Activated CD8-positive, alpha-beta T cell treated with anti-CD3 and anti-CD28 coated beads for 36 hours (primary cell): ENCODE measurements around the gene PHF24. TPM values are rescaled to one million over a fixed set of nuclear protein-coding genes. Genes with fewer than 3 reads are reported as not detected.

Experiments used
- ATAC-seq: fragments of 200-7000 bp; cut with Tn5 transposase; one replicate; pipeline ENCODE4 v1.10.0; 2021; ENCODE audit warnings: mild to moderate bottlenecking, moderate library complexity
- CTCF ChIA-PET: fragments of 350-600 bp; sonication (Branson Sonifier 250); formaldehyde crosslinking; loops from one replicate; lab custom pipeline; 2021; ENCODE audit warnings: antibody characterized with exemption; lab: Charles Lee
- POLR2A ChIA-PET: fragments of 350-600 bp; sonication (Branson Sonifier 250); formaldehyde crosslinking; loops from one replicate; lab custom pipeline; 2021; ENCODE audit warnings: antibody characterized with exemption; lab: Charles Lee
- DNase-seq: peaks from one replicate; pipeline ENCODE4 v3.0.0-alpha.2; 2020
- H3K27ac Mint-ChIP-seq: one replicate; pipeline ENCODE4 v1.8.0; 2021; ENCODE audit warnings: mild to moderate bottlenecking, mixed read lengths
- H3K27me3 Mint-ChIP-seq: one replicate; pipeline ENCODE4 v1.8.0; 2021; ENCODE audit warnings: mixed read lengths
- H3K36me3 Mint-ChIP-seq: one replicate; pipeline ENCODE4 v1.8.0; 2021; ENCODE audit warnings: low read depth, mixed read lengths
- H3K4me1 Mint-ChIP-seq: one replicate; pipeline ENCODE4 v1.8.0; 2021; ENCODE audit warnings: low read depth, mixed read lengths
- H3K4me3 Mint-ChIP-seq: one replicate; pipeline ENCODE4 v1.8.0; 2021; ENCODE audit warnings: mild to moderate bottlenecking, moderate library complexity, mixed read lengths
- H3K9me3 Mint-ChIP-seq: one replicate; pipeline ENCODE4 v1.8.0; 2021; ENCODE audit warnings: mixed read lengths
- intact Hi-C: fragments of 100-400 bp; cut with micrococcal nuclease; formaldehyde crosslinking; loops from one replicate; pipeline ENCODE4 v1.10.0; 2022
- total RNA-seq, 2 experiments: library from RNA; stranded (reverse); gene quantifications; one replicate each; pipeline ENCODE4 v1.2.3, GENCODE V29; 2021
- TF ChIP-seq, protein P1 (sequence below): fragments of 200-600 bp; IDR thresholded peaks from one replicate; pipeline ENCODE4 v1.8.0; 2022; ENCODE audit warnings: antibody characterized with exemption, mild to moderate bottlenecking

Gene PHF24
- total RNA-seq, 2 experiments from 2014 or later = 0.11 TPM; not detected in 1

DNA sequence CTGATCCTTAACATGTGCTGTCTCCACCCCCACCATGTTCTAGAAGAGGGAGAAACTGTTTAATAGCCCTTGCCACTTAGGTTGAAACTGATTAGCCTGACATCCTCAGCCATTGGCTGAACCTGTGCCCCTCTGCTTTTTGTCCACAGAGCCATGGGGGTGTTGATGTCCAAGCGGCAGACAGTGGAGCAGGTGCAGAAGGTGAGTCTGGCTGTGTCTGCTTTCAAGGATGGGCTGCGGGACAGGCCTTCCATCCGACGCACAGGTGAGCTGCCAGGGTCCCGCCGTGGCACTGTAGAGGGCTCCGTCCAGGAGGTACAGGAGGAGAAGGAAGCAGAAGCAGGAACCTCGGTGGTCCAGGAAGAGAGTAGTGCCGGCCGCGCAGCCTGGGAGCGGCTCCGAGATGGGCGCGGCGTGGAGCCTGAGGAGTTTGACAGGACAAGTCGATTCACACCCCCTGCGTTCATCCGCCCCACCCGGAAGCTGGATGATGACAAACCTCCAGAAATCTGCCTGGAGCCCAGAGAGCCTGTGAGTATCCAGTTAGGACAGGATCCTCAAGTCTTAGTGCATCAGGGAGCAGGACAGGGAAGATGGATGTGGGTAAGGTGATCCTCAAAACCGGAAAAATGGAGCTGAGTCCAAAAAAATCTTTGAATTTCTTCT is 13.2 kb downstream of the PHF24 start:
- no peak overlapping the region for H3K4me3 Mint-ChIP-seq
- no peak for DNase-seq
- no peak overlapping the region for H3K27ac Mint-ChIP-seq
- H3K36me3 Mint-ChIP-seq = no peaks in the 10 kb centered on the region
- peaks cover 8% of the 10 kb centered on the region for H3K27me3 Mint-ChIP-seq
- CTCF ChIA-PET = interaction anchor here (1.1 to 4.6 kb wide), 3 partner anchors 10 to 14 kb away, joined by 3 to 20 read pairs (median 6); no protein-coding TSS in a partner anchor
- POLR2A ChIA-PET = interaction anchor here (1.0 kb wide), 1 partner anchor 13 kb away, joined by 3 read pairs; no protein-coding TSS in a partner anchor
- H3K9me3 Mint-ChIP-seq = no peaks in the 10 kb centered on the region
- H3K4me1 Mint-ChIP-seq = no peaks in the 10 kb centered on the region
- intact Hi-C loops = no loop called here
- ATAC-seq = no peak
- TF ChIP-seq, protein P1, sequence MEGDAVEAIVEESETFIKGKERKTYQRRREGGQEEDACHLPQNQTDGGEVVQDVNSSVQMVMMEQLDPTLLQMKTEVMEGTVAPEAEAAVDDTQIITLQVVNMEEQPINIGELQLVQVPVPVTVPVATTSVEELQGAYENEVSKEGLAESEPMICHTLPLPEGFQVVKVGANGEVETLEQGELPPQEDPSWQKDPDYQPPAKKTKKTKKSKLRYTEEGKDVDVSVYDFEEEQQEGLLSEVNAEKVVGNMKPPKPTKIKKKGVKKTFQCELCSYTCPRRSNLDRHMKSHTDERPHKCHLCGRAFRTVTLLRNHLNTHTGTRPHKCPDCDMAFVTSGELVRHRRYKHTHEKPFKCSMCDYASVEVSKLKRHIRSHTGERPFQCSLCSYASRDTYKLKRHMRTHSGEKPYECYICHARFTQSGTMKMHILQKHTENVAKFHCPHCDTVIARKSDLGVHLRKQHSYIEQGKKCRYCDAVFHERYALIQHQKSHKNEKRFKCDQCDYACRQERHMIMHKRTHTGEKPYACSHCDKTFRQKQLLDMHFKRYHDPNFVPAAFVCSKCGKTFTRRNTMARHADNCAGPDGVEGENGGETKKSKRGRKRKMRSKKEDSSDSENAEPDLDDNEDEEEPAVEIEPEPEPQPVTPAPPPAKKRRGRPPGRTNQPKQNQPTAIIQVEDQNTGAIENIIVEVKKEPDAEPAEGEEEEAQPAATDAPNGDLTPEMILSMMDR = no peak

DNA sequence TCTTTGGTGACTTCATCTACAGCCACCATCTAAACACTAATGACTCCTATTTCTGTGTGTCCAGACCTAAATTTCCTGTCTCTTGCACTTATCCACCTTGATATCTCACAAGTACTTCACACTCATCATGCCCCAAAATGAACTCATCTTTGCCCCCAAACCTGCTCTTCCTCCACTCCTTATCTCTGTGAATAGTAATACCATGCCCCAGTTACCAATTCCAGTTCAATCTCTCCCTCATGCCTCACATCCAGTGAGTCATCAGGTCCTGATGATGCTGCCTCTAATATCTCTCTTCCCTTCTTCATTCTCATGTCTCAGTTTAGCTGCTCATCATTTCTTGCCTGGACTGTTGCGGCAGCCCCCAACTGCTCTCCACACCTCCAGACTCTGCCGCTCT is 16.6 kb downstream of the PHF24 start:
- H3K4me3 Mint-ChIP-seq = no peak overlapping the region
- POLR2A ChIA-PET = no interaction called here
- no peaks in the 10 kb centered on the region for H3K36me3 Mint-ChIP-seq
- H3K27me3 Mint-ChIP-seq = peaks cover 2% of the 10 kb centered on the region
- ATAC-seq (no peak), DNase-seq (no peak)
- intact Hi-C loops = no loop called here
- H3K4me1 Mint-ChIP-seq = no peaks in the 10 kb centered on the region
- CTCF ChIA-PET = interaction anchor here (4.6 kb wide), 1 partner anchor 10 kb away, joined by 20 read pairs; no protein-coding TSS in a partner anchor
- TF ChIP-seq, protein P1 = no peak
- H3K27ac Mint-ChIP-seq = no peak overlapping the region
- no peaks in the 10 kb centered on the region for H3K9me3 Mint-ChIP-seq

DNA sequence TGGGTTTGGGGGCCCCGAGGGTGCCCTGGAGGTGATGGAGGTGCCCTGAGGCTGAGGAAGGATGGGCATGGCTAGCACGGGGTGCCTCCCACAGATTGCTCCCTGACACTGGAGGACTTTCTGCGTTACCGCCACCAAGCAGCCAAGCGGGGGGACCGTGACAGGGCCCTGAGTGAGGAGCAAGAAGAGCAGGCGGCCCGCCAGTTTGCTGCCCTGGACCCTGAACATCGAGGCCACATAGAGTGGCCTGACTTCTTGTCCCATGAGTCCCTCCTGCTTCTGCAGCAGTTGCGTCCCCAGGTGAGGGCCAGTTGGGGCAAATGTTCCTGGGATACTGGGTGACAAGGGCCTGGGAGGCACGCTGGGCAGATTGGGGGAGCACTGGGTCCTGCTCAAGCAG is 18.4 kb downstream of the PHF24 start:
- intact Hi-C loops = no loop called here
- Mint-ChIP-seq H3K4me1 (no peaks in the 10 kb centered on the region), H3K27ac (no peak overlapping the region), H3K27me3 (no peaks in the 10 kb centered on the region), H3K9me3 (no peaks in the 10 kb centered on the region), H3K36me3 (no peaks in the 10 kb centered on the region), H3K4me3 (no peak overlapping the region)
- DNase-seq (no peak), ATAC-seq (no peak)
- ChIA-PET CTCF (no interaction called here), POLR2A (no interaction called here)
- TF ChIP-seq, protein P1 = no peak

DNA sequence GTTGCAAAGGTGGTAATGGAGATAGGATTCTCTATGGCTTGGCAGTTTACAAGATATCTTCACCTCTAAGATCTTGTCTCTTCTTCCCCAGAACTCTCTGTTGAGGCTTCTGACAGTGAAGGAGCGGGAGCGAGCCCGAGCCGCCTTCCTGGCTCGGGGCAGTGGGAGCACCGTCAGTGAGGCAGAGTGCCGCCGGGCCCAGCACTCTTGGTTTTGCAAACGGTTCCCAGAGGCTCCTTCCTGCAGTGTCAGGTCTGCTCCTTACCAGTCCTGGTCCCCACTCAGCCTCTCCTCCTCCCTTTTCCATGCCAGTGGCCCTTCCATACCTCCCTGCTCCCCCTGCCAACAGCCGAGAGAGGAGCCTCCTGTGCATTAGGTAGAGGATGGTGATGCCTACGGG is 18.9 kb downstream of the PHF24 start:
- Mint-ChIP-seq H3K27me3 (no peaks in the 10 kb centered on the region), H3K9me3 (no peaks in the 10 kb centered on the region), H3K4me3 (no peak overlapping the region), H3K4me1 (no peaks in the 10 kb centered on the region), H3K36me3 (no peaks in the 10 kb centered on the region), H3K27ac (no peak overlapping the region)
- intact Hi-C loops = no loop called here
- ChIA-PET CTCF (no interaction called here), POLR2A (no interaction called here)
- ATAC-seq (no peak), DNase-seq (no peak)
- TF ChIP-seq, protein P1 = no peak

DNA sequence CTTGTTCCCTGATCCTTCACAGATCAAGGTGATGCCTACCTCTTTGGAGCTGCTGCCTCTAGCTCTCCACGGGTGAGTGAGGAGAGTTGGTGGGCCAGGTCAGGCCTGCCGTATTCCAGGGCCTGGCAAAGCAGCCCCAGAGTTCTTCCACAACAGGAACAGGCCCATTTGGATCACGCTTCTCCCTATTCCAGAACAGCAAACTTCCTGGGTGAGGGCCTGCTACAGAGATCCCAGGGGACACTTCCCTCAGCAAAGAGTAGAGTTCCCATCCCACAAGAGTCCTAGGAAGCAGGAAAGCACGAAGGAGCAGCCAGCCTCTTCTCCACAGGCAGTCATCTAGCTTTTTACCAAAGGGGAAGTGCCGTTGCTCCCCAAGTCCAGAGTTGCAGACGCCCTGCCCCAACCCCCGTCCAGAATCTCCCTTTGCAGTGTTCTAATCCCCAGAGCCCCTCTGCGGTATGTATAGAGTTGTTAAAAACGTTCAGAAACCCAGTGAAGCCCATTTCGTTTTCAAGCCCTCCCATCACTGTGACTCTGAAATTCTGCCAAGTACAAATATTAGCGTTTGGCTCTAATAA is 22.2 kb downstream of the PHF24 start:
- no peaks in the 10 kb centered on the region for H3K36me3 Mint-ChIP-seq
- POLR2A ChIA-PET = no interaction called here
- DNase-seq (no peak), ATAC-seq (no peak)
- TF ChIP-seq, protein P1 = no peak
- intact Hi-C loops = no loop called here
- H3K27me3 Mint-ChIP-seq = no peaks in the 10 kb centered on the region
- no peak overlapping the region for H3K27ac Mint-ChIP-seq
- no peaks in the 10 kb centered on the region for H3K9me3 Mint-ChIP-seq
- peaks cover 26% of the 10 kb centered on the region for H3K4me1 Mint-ChIP-seq
- H3K4me3 Mint-ChIP-seq = no peak overlapping the region
- CTCF ChIA-PET = interaction anchor here (1.0 to 1.5 kb wide), 4 partner anchors 15 to 115 kb away, joined by 3 to 4 read pairs (median 3); no protein-coding TSS in a partner anchor
